Esophagus muscularis mucosa (tissue), 3 donors: ENCODE data around the gene ITFG1.
"Not testable (repeated sequence)": the region's sequence is repeated elsewhere in the genome, so short reads cannot be mapped to it uniquely, and the experiment has no call there.

ENCODE experiments used
- CTCF ChIP-seq, 3 experiments: fragments of 200-600 bp in 2 of 3; fragments of 450-650 bp in 1 of 3; sonication (generic) in 2 of 3; IDR thresholded peaks; one replicate each; pipeline ENCODE4 v1.5.1; 2017 to 2019; ENCODE audit warnings: antibody characterized with exemption in 3 of 3, mild to moderate bottlenecking in 2 of 3, moderate library complexity in 1 of 3
- POLR2A ChIP-seq: fragments of 450-650 bp; IDR thresholded peaks from one replicate; pipeline ENCODE4 v1.6.1; 2017; ENCODE audit warnings: antibody characterized with exemption, moderate library complexity, mild to moderate bottlenecking, low read depth

GRCh38 chr16:47324309-47324708 lies 136.6 kb downstream of the ITFG1 start:
- not testable (repeated sequence) for TF ChIP-seq POLR2A; CTCF (IDR thresholded peaks at IDR 0.05)
